Fibroblast of the aortic adventitia (primary cell): Measurements from ENCODE around the gene TYW1B. TPM values are rescaled to one million over a fixed set of nuclear protein-coding genes. Genes with fewer than 3 reads are reported as not detected.
"Not testable (repeated sequence)": the region's sequence is repeated elsewhere in the genome, so short reads cannot be mapped to it uniquely, and the experiment has no call there.

Experiments
- DNase-seq: peaks from one replicate; pipeline ENCODE4 v3.0.0-alpha.2; 2010; ENCODE audit warnings: low read depth
- H3K4me3 ChIP-seq: 2 replicates; pipeline ENCODE4 v1.5.1; 2011; ENCODE audit warnings: low read depth, mild to moderate bottlenecking, control low read depth, low read length, moderate library complexity
- total RNA-seq: library from RNA; depleted of rRNA; stranded (reverse); fragments of >200 nt; gene quantifications from 2 replicates; pipeline ENCODE4 v1.2.3, GENCODE V29; 2012; ENCODE audit warnings: low replicate concordance

TYW1B gene, protein sequence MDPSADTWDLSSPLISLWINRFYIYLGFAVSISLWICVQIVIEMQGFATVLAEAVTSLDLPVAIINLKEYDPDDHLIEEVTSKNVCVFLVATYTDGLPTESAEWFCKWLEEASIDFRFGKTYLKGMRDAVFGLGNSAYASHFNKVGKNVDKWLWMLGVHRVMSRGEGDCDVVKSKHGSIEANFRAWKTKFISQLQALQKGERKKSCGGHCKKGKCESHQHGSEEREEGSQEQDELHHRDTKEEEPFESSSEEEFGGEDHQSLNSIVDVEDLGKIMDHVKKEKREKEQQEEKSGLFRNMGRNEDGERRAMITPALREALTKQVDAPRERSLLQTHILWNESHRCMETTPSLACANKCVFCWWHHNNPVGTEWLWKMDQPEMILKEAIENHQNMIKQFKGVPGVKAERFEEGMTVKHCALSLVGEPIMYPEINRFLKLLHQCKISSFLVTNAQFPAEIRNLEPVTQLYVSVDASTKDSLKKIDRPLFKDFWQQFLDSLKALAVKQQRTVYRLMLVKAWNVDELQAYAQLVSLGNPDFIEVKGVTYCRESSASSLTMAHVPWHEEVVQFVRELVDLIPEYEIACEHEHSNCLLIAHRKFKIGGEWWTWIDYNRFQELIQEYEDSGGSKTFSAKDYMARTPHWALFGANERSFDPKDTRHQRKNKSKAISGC
- 0.99 and 1.9 TPM in 2 replicates for total RNA-seq

DNA sequence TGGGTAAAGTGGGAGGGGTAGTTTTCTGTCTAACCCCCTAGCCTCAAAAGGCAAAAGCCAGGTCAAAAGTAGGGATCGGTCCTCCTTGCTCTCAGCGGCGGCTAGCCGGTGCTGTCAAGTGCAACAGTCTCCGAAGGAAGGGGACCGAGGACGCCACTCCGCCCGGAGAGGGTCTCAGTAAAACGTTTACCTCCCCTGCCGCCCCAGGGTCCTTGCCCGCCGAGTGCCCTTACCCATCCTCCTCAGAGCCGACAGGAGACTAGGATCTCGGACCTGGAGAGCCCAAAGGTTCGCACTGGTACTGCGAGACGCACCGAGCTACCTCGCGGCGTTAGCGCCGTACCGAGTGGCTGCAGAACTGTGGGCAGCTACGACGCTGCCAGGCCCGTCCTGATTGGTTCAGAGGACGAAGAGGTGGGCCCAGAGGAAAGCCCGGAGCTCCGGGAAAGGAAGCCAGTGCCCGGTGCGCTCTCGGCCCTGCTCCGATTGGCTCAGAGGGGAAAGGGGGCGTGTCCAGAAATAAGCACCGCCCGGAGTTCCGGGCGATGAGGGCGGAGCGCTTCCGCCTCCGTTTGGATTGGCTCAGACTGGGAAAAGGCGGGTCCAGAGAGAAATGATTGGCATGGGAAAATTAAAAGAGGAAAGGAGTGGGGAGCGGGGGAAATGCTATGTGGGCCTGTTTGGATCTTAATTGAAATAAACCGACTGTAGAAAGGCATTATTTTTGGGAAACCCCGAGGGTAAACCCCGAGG, at the start of gene TYW1B:
Gene TYW1B (minus strand): TSS at position 362 of the 753 bp plus-strand sequence. CDS start 125 bp downstream, at position 237.
- peak within 1 kb of the TSS; percentile 76 for H3K4me3 ChIP-seq
- peak; percentile 96 for DNase-seq

DNA sequence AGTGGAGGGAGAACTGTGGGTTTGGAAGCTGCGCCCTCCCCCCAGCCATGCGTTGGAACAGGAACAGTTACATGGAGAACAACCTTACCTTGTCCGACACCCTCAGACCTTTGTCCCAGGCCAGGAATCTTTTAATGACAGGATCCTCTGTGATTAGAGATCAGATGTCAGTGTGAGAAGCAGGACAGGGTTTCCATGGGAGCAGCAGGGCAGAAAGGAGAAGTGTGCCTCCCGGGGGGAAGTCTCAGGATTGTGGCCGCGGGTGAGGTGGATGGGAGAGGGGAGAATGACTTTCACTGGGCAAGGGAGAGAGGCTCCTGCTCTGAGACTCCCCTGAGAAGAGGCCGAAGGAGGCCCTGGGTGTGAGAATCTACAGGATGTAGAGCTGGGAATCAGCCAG, 39.6 kb upstream of the TYW1B start:
- not testable (repeated sequence) for DNase-seq, H3K4me3 ChIP-seq

- not testable (repeated sequence) for DNase-seq
These were observed 30.9 kb upstream of the TYW1B start for GRCh38 chr7:72858846-72859400.

DNA sequence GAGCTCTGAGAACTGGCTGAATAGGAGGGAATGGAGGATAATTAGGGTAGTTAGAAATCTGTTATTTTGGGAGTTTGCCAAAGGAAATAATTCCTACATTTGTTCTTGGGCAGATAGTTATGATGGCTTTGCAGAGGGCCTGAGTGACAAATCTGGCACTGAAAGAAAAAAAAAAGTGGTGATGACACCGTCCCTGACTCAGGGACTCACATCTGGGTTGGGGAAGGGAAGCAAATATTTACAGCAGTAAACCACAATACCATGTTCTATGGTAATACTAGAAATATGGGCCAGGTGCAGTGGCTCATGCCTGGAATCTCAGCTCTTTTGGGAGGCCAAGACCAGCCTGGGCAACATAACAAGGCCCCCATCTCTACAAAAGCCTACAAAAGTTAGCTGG, 29.9 kb upstream of the TYW1B start:
- not testable (repeated sequence) for DNase-seq, H3K4me3 ChIP-seq

More at GRCh38 chr7:72858846-72859400, 30.9 kb upstream of the TYW1B start:
- H3K4me3 ChIP-seq: not testable (repeated sequence)

DNA sequence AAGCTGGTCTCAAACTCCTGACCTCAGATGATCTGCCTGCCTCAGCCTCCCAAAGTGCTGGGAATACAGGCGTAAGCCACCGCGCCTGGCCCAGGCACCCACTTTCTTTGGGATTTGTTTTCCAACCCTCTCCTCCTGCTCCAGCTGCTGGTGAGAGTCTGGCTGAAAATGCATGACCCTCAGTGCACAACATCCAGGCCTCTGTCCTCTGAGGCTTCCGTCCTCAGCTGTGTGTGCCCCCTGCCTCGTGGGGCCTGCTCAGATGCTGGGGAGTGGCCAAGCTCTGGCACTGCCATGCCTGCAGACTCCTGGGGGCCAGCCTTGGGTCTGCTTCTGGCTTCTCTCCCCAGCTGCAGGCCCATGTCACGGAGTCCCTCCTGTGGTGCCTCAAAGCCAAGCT, 27.3 kb upstream of the TYW1B start:
- not testable (repeated sequence) for DNase-seq

DNA sequence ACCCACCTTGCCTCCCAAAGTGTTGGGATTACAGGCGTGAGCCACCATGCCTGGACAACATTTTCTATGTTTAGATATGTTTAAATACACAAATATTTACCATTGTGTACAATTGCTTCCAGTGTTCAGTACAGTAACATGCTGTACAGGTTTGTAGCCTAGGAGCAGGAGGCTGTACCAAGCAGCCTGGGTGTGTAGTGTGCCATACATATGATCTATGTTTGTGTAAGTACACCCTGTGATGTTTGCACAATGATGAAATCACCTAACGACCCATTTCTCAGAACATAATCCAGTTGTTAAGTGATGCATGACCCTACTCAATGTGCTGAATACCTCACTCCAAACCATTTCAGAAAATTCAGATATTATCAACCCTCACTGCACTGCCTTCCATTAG, 24.9 kb upstream of the TYW1B start:
- H3K4me3 ChIP-seq, DNase-seq: not testable (repeated sequence)

More for the DNA sequence above, 27.3 kb upstream of the TYW1B start:
- H3K4me3 ChIP-seq: not testable (repeated sequence)

DNA sequence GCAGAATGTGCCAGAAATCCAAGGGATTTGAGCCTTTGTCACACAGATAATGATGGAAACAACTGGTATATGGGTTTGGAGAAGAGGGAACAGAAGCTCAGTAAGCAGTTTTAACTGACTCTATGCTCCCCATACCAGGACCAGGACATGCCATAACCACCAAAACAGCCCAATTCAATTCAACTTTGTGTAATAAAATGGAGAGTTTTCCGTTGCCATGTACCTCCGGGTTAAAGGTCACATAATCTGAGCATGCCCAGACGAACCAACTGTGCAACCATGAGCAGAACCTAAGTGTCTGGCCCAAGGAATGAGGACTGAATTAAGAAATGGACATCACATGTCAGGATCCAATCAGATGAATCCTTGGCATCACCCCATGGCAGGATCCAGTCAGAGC, 22.7 kb upstream of the TYW1B start:
- not testable (repeated sequence) for H3K4me3 ChIP-seq, DNase-seq

- DNase-seq, H3K4me3 ChIP-seq: not testable (repeated sequence)
These were observed 16.1 kb upstream of the TYW1B start for GRCh38 chr7:72844146-72844545.

- H3K4me3 ChIP-seq, DNase-seq: not testable (repeated sequence)
These were observed 15.2 kb upstream of the TYW1B start for GRCh38 chr7:72843166-72843565.

DNA sequence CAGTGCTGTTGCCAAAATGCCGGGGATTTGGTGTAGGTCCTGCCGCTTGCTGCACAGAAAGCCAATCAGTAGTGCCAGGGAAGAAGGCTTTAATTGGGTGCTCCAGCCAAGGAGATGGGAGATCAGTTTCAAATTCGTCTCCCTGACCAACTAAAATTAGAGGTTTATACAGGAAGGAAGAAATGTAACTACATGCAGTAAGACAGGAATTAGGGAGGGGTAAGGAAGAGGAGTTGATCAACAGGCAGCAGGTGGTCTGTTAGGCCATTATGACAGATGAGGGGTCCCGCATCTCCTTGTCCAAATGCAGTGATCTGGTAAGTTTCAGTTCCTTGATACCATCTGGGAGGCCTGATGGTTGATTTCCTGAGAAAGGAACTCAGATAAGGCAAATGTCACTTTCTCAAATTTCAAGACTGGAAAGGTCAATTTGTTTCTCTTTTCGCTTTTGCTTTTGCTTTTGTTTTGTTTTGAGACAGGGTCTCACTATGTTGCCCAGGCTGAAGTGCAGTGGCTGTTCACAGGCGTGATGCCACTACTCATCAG, 13.0 kb upstream of the TYW1B start:
- H3K4me3 ChIP-seq, DNase-seq: not testable (repeated sequence)

GRCh38 chr7:72838315-72838714, 10.3 kb upstream of the TYW1B start:
- not testable (repeated sequence) for DNase-seq, H3K4me3 ChIP-seq

GRCh38 chr7:72837291-72837690, 9.3 kb upstream of the TYW1B start:
- H3K4me3 ChIP-seq, DNase-seq: not testable (repeated sequence)

DNA sequence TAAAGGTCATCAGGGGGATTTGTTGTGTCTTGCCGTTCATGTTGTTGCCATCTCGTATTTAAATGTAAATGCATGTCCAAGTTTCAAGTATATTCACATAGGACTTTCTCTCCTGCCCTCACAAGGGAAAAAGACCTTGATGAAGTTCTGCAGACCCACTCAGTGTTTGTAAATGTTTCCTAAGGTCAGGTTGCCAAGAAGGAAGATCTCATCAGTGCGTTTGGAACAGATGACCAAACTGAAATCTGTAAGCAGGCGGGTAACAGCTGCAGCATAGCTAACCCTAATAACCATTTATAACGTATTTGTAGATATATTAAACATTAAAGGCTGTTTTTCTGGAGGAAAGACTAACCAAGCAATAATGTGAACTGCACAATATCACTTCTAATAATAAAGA, 2.6 kb upstream of the TYW1B start:
- peak; percentile 22 for DNase-seq

More for the DNA sequence above, 2.6 kb upstream of the TYW1B start:
- H3K4me3 ChIP-seq: peak overlapping the region; percentile 71
